Measurements from ENCODE around the gene LDLRAD4. TPM values are rescaled to one million over a fixed set of nuclear protein-coding genes. Genes with fewer than 3 reads are reported as not detected.
A peak's percentile ranks its signal among the peaks of the same experiment; 100 is the strongest.

Gene LDLRAD4
- total and polyA plus RNA-seq, 8 donors, result 2.0 to 47.9 (median 9.0) TPM

GRCh38 chr18:13433125-13433524, 214.6 kb downstream of the LDLRAD4 start:
- H3K4me3 ChIP-seq, result no peak overlapping the region
- DNase-seq, result no peak
- 56 to 68% (median 60%) methylated on average over 3 of the region's 3 CpGs for WGBS, 5 donors
- H3K27me3 ChIP-seq, result no peaks in the 10 kb centered on the region
- H3K36me3 ChIP-seq, result no peaks in the 10 kb centered on the region
- no peaks in the 10 kb centered on the region for H3K9me3 ChIP-seq
- H3K4me1 ChIP-seq, result peaks cover 0 to 16% (median 0%) of the 10 kb centered on the region in 4 donors
- intact Hi-C loops (cut with DNase I; ENCODE audit: low total_unique reads), result no loop called here
- H3K27ac ChIP-seq, result no peak overlapping the region
- TF ChIP-seq EP300 (IDR thresholded peaks at IDR 0.05), result no peak
- no peak for TF ChIP-seq CTCF (IDR thresholded peaks at IDR 0.05)
- no peak for TF ChIP-seq POLR2A (IDR thresholded peaks at IDR 0.05)
- TF ChIP-seq POLR2AphosphoS5 (IDR thresholded peaks at IDR 0.05), result no peak

GRCh38 chr18:13433685-13434084, 215.1 kb downstream of the LDLRAD4 start:
- TF ChIP-seq EP300 (IDR thresholded peaks at IDR 0.05), result no peak
- Histone ChIP-seq H3K27ac (no peak overlapping the region), H3K9me3 (no peaks in the 10 kb centered on the region), H3K36me3 (no peaks in the 10 kb centered on the region), H3K4me3 (no peak overlapping the region), H3K27me3 (no peaks in the 10 kb centered on the region), H3K4me1 (peaks cover 0 to 16% (median 0%) of the 10 kb centered on the region in 4 donors)
- intact Hi-C loops (cut with DNase I; ENCODE audit: low total_unique reads), result no loop called here
- WGBS, 5 donors, result 81 to 95% (median 87%) methylated on average over 5 of the region's 5 CpGs
- DNase-seq, result no peak

GRCh38 chr18:13434854-13435253, 216.3 kb downstream of the LDLRAD4 start:
- Histone ChIP-seq H3K27me3 (no peaks in the 10 kb centered on the region), H3K4me1 (peaks cover 0 to 16% (median 0%) of the 10 kb centered on the region in 4 donors), H3K4me3 (no peak overlapping the region), H3K9me3 (no peaks in the 10 kb centered on the region), H3K27ac (no peak overlapping the region), H3K36me3 (no peaks in the 10 kb centered on the region)
- DNase-seq, result no peak
- intact Hi-C loops (cut with DNase I; ENCODE audit: low total_unique reads), result no loop called here
- TF ChIP-seq CTCF (IDR thresholded peaks at IDR 0.05) (no peak), POLR2A (IDR thresholded peaks at IDR 0.05) (no peak), EP300 (IDR thresholded peaks at IDR 0.05) (no peak), POLR2AphosphoS5 (IDR thresholded peaks at IDR 0.05) (no peak)
- 61 to 86% (median 64%) methylated on average over 5 of the region's 5 CpGs for WGBS, 5 donors

GRCh38 chr18:13435586-13436333, 217.2 kb downstream of the LDLRAD4 start:
- Histone ChIP-seq H3K9me3 (no peaks in the 10 kb centered on the region), H3K36me3 (no peaks in the 10 kb centered on the region), H3K4me1 (peaks cover 0 to 16% (median 0%) of the 10 kb centered on the region in 4 donors), H3K27me3 (no peaks in the 10 kb centered on the region), H3K27ac (peak overlapping the region in 3 of 5 donors; percentile 30 to 64 (median 44)), H3K4me3 (no peak overlapping the region)
- DNase-seq, result peak in 1 of 2 donors; percentile 0
- WGBS, 5 donors, result 74 to 91% (median 79%) methylated on average over 7 of the region's 7 CpGs
- TF ChIP-seq POLR2A (IDR thresholded peaks at IDR 0.05), result no peak
- TF ChIP-seq CTCF (IDR thresholded peaks at IDR 0.05), result no peak
- TF ChIP-seq POLR2AphosphoS5 (IDR thresholded peaks at IDR 0.05), result no peak
- no peak for TF ChIP-seq EP300 (IDR thresholded peaks at IDR 0.05)
- intact Hi-C loops (cut with DNase I; ENCODE audit: low total_unique reads), result no loop called here

GRCh38 chr18:13436576-13436975, 218.0 kb downstream of the LDLRAD4 start:
- H3K36me3 ChIP-seq, result no peaks in the 10 kb centered on the region
- peak overlapping the region in 1 of 5 donors; percentile 6 for H3K27ac ChIP-seq
- peaks cover 0 to 16% (median 0%) of the 10 kb centered on the region in 4 donors for H3K4me1 ChIP-seq
- WGBS, 5 donors, result 77 to 86% (median 83%) methylated on average over 8 of the region's 8 CpGs
- H3K27me3 ChIP-seq, result no peaks in the 10 kb centered on the region
- DNase-seq, result peak in 1 of 2 donors; percentile 54
- intact Hi-C loops (cut with DNase I; ENCODE audit: low total_unique reads), result no loop called here
- H3K4me3 ChIP-seq, result no peak overlapping the region
- TF ChIP-seq EP300 (IDR thresholded peaks at IDR 0.05), result no peak
- no peak for TF ChIP-seq POLR2A (IDR thresholded peaks at IDR 0.05)
- no peaks in the 10 kb centered on the region for H3K9me3 ChIP-seq

Measured in stomach (tissue), 9 donors.